Fibroblast of the aortic adventitia (primary cell): Measurements from ENCODE around the gene PCSK9. TPM values are rescaled to one million over a fixed set of nuclear protein-coding genes. Genes with fewer than 3 reads are reported as not detected.

Source experiments
- DNase-seq: peaks from one replicate; pipeline ENCODE4 v3.0.0-alpha.2; 2010; ENCODE audit warnings: low read depth
- H3K4me3 ChIP-seq: 2 replicates; pipeline ENCODE4 v1.5.1; 2011; ENCODE audit warnings: low read depth, mild to moderate bottlenecking, control low read depth, low read length, moderate library complexity
- CTCF ChIP-seq: IDR thresholded peaks from 2 replicates; pipeline ENCODE4 v1.5.1; 2011; ENCODE audit warnings: mild to moderate bottlenecking, low read length, control low read depth, inconsistent platforms; ENCODE audit not compliant: insufficient read depth
- total RNA-seq: library from RNA; depleted of rRNA; stranded (reverse); fragments of >200 nt; gene quantifications from 2 replicates; pipeline ENCODE4 v1.2.3, GENCODE V29; 2012; ENCODE audit warnings: low replicate concordance

Gene PCSK9
- total RNA-seq, 1 donor = 1.1 TPM

- no peak for DNase-seq
- no peak for TF ChIP-seq CTCF
- no peak overlapping the region for H3K4me3 ChIP-seq
Observed at GRCh38 chr1:55074455-55074854, 35.1 kb downstream of the PCSK9 start.

- no peak overlapping the region for H3K4me3 ChIP-seq
- DNase-seq = no peak
- TF ChIP-seq CTCF = no peak
Observed at GRCh38 chr1:55076356-55076755, 37.0 kb downstream of the PCSK9 start.

GRCh38 chr1:55078470-55078869 lies 39.1 kb downstream of the PCSK9 start:
- H3K4me3 ChIP-seq = no peak overlapping the region
- DNase-seq = no peak
- no peak for TF ChIP-seq CTCF

- no peak for TF ChIP-seq CTCF
- DNase-seq = no peak
- no peak overlapping the region for H3K4me3 ChIP-seq
Observed at GRCh38 chr1:55079651-55080050, 40.3 kb downstream of the PCSK9 start.

GRCh38 chr1:55081188-55081904 lies 42.0 kb downstream of the PCSK9 start:
- DNase-seq = peak; percentile 70
- TF ChIP-seq CTCF = no peak
- H3K4me3 ChIP-seq = no peak overlapping the region

- TF ChIP-seq CTCF = no peak
- peak; percentile 11 for DNase-seq
- no peak overlapping the region for H3K4me3 ChIP-seq
Observed at GRCh38 chr1:55081905-55082296, 42.6 kb downstream of the PCSK9 start.

- no peak overlapping the region for H3K4me3 ChIP-seq
- DNase-seq = no peak
- TF ChIP-seq CTCF = no peak
Observed at GRCh38 chr1:55084257-55084656, 44.9 kb downstream of the PCSK9 start.
